ENCODE results near the gene L3MBTL4.

DNA sequence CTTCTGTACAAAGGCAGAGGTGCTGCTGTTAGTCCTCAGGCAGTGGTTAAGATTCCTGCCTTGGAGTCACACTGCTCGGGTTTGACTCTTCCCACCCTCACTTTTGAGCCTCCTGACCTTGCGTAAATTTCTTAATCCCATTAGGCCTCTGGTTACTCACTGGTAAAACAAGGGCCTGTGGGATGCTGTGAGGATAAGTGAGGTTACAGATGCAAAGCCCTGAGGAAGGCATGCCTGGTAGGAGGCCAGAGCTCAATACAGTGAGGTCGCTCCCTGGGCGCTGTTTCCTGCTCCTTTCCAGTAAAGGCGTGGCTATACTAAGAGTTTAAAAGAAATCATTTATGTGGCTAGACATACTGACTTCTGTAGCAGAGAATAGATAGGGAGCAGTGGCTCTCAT lies 391.9 kb downstream of the L3MBTL4 start:
- TF ChIP-seq, protein P1, sequence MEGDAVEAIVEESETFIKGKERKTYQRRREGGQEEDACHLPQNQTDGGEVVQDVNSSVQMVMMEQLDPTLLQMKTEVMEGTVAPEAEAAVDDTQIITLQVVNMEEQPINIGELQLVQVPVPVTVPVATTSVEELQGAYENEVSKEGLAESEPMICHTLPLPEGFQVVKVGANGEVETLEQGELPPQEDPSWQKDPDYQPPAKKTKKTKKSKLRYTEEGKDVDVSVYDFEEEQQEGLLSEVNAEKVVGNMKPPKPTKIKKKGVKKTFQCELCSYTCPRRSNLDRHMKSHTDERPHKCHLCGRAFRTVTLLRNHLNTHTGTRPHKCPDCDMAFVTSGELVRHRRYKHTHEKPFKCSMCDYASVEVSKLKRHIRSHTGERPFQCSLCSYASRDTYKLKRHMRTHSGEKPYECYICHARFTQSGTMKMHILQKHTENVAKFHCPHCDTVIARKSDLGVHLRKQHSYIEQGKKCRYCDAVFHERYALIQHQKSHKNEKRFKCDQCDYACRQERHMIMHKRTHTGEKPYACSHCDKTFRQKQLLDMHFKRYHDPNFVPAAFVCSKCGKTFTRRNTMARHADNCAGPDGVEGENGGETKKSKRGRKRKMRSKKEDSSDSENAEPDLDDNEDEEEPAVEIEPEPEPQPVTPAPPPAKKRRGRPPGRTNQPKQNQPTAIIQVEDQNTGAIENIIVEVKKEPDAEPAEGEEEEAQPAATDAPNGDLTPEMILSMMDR (conservative IDR thresholded peaks at IDR 0.05): no peak
- no peak for TF ChIP-seq EZH2 (IDR thresholded peaks at IDR 0.05; ENCODE audit: low read depth)
